22Rv1 (cell line): ENCODE results near the gene ANKS1B.

Experiments used
- ZFX ChIP-seq: fragments of 450-650 bp; IDR thresholded peaks from 2 replicates; pipeline ENCODE4 v1.6.1; 2017; ENCODE audit warnings: antibody characterized with exemption, borderline replicate concordance
- TF ChIP-seq, protein P1 (sequence below): fragments of 450-650 bp; IDR thresholded peaks from 2 replicates; pipeline ENCODE4 v1.5.1; 2017; ENCODE audit warnings: mild to moderate bottlenecking

DNA sequence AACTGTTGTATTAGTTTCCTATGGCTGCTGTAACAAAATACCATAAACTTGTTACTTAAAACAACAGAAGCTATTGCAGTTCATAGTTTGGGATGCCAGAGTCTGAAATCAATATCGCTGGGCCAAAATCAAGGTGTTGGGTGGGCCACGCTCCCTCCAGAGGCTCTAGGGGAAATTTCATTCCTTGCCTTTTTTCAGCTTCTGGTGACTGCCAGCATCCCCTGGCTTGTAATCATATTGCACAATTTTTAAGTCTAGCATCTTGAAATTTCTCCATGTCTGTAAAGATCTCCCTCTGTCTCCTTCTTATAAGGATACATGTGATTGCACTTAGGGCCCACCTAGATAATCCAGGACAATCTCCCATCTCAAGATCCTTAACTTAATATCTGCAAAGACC lies 386.0 kb downstream of the ANKS1B start:
- TF ChIP-seq, protein P1, sequence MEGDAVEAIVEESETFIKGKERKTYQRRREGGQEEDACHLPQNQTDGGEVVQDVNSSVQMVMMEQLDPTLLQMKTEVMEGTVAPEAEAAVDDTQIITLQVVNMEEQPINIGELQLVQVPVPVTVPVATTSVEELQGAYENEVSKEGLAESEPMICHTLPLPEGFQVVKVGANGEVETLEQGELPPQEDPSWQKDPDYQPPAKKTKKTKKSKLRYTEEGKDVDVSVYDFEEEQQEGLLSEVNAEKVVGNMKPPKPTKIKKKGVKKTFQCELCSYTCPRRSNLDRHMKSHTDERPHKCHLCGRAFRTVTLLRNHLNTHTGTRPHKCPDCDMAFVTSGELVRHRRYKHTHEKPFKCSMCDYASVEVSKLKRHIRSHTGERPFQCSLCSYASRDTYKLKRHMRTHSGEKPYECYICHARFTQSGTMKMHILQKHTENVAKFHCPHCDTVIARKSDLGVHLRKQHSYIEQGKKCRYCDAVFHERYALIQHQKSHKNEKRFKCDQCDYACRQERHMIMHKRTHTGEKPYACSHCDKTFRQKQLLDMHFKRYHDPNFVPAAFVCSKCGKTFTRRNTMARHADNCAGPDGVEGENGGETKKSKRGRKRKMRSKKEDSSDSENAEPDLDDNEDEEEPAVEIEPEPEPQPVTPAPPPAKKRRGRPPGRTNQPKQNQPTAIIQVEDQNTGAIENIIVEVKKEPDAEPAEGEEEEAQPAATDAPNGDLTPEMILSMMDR = no peak
- no peak for TF ChIP-seq ZFX
